HG02678 (cell line): ENCODE results near the gene EIF2S2.

Source experiments
- ATAC-seq: cut with Tn5 transposase; IDR thresholded peaks from one replicate; pipeline ENCODE4 v1.9.1; 2021; ENCODE audit warnings: mild to moderate bottlenecking, moderate library complexity; ENCODE audit not compliant: unreplicated experiment

The EIF2S2 gene

GRCh38 chr20:34089655-34090345, 22.2 kb downstream of the EIF2S2 start:
- ATAC-seq, result no peak

DNA sequence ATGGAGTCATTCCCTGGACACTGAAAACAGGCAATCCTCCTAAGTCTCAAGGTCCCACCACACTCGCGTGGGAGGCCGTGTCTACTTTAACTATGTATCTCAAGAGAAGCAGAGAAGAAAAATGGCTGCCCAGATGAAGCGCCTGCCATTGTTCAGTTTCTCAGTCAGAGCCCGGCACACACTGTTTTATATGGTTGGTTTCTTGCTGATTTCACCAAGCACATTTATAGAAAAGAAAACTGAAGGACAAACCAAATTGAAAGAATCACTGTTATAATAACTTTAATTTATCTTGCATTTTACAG, 22.9 kb downstream of the EIF2S2 start:
- no peak for ATAC-seq

- ATAC-seq, result no peak
Measured at GRCh38 chr20:34088305-34089174, 23.5 kb downstream of the EIF2S2 start.

DNA sequence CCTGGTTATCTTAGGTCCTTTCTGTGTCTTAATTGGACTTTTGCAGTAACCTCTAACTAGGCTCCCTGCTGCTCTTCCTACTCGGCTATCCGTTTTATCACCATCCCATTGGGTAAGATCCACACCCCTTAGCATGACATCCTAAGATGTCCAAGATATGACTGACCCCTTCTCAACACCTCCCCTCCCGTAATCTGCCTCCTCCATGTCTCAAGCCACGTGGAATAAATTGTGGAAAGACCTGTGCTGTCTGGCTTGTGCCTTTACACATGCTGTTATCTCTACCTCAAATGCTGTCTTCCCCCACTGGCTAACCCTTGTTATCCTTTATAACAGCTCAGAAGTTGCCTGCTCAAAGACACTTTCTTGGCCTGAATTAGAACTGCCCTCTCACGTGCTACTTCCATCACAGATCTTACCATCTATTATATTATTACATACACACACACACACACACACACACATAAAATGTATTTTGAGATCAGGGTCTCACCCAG, 26.5 kb downstream of the EIF2S2 start:
- no peak for ATAC-seq

GRCh38 chr20:34084227-34084923, 27.7 kb downstream of the EIF2S2 start:
- no peak for ATAC-seq

- no peak for ATAC-seq
Measured at GRCh38 chr20:34083781-34084180, 28.3 kb downstream of the EIF2S2 start.

GRCh38 chr20:34083137-34083536, 28.9 kb downstream of the EIF2S2 start:
- ATAC-seq, result no peak

DNA sequence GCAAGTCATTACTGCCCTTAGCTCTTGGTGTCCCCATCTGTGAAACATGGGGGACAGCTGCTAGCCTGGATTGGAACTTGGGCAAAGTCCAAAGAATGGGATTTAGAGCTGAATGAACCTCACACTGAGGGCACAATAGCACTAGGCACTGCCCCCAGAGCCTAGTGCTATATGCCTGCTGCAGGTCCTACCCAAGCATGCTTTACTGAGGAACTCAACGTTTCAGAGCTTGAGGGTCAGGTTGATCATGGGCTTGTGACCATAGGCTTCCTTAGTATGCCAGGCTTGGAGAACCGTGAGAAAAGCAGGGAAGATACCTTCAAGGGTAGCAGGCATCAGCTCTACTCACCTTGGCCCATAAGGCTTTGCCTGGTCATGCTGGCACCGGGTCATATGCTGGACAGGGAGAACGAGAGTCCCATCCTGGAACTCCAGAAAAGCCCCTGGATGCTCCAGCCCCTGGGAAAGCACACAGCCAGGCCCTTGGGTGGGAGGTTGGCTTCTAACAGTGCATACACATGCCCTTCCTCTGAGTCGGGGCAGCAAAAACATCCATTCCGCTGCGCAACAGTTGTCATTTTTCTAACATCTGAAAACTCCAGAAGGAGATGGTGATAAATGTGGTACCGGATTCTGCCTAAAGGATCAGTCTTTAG, 29.7 kb downstream of the EIF2S2 start:
- no peak for ATAC-seq

- no peak for ATAC-seq
Measured at GRCh38 chr20:34079818-34080217, 32.2 kb downstream of the EIF2S2 start.

GRCh38 chr20:34078540-34078939, 33.5 kb downstream of the EIF2S2 start:
- no peak for ATAC-seq

DNA sequence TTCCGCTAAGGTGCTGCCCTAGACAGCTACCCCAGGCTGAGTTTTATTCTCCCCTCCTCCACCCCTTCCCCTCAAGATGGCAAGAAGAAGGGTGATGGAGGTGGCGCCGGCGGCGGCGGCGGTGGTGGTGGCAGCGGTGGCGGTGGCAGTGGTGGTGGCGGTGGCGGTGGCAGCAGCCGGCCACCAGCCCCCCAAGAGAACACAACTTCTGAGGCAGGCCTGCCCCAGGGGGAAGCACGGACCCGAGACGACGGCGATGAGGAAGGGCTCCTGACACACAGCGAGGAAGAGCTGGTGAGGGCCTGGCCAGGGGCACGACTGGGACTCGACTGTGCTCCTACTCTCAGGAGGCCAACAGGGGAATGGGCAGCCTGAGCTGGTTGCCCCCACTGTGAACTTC, 35.1 kb downstream of the EIF2S2 start:
- ATAC-seq, result no peak

GRCh38 chr20:34075647-34076046, 36.4 kb downstream of the EIF2S2 start:
- ATAC-seq, result no peak

DNA sequence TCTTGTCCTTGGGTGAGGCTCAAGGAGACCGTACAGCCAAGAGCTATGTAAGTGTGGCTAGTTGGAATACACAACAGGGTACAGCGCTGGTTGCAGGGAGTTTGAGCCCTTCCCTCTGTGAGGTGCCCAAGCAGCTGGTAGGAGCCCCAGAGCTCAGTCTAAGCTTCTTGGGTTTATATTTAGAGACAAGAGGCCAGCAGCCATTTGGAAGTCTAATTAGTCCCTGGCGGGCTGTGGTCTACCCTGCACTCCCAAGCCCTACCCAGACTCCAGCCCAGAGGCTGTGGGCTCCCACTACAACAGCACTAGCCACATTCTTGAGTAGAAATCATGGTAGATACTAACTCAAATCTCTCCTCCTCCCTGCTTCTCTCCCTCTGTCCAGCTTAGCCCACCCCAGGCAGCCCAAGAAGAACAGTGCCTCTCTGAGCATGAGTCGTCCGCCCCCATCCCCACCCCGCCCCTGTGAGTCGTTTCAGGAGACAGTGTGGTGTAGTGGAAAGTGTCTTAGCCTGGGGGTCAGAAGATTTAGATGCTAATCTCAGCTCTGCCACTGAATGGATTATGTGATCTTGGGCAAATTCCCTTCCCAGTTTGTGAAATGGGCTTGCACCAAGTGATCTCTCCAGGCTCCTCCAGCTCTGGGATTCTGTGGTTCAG, 37.8 kb downstream of the EIF2S2 start:
- ATAC-seq, result no peak

DNA sequence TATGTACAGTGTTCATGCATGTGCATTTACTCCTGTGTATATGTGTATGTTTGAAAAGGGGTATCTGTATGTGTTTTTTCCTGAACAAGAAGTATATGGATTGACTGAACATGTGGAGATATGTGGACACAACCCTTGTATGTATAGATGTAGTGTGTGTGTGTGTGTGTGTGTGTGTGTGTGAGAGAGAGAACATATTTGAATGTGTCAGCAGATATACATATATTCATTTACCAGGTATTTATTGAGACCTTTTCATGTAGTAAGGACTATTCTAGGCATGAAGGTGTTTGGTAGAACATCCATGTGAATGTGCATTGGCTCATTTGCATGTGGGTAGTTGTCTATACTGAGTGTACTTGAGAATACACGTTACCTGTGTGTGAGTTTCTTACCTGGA, 39.3 kb downstream of the EIF2S2 start:
- ATAC-seq, result no peak

- no peak for ATAC-seq
Measured at GRCh38 chr20:34072076-34072475, 40.0 kb downstream of the EIF2S2 start.

DNA sequence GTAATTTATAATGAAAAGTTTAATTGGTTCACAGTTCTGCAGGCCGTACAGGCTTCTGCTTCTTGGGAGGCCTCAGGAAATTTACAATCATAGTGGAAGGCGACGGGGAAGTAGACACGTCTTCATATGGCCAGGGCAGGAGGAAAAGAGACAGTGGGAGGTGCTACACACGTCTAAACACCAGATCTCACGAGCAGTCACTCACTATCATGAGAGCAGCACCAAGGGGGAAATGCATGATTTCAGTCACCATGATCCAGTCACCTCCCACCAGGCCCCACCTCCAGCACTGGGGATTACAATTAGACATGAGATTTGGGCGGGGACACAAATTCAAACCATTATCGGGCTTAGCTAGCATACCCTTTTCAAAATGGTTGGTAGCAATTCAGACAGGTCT, 41.2 kb downstream of the EIF2S2 start:
- ATAC-seq, result no peak

DNA sequence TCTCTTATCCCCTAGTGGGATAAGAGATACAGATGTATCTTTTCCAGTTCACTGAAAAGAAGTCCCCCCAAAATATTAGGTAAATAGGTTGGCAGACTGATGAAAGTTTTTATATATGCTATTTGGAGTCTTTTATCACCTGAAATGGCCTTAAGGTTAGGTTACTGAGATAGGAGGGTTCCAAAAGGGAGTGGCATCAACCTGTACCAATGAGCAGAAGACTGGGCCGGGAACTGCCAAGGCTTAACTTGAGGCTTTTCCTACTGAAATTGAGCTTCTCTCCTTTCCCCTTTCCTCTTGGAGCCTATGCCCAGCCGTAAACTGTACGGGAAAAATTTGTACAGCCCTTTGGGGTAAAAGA, 42.0 kb downstream of the EIF2S2 start:
- no peak for ATAC-seq

GRCh38 chr20:34069341-34070078, 42.5 kb downstream of the EIF2S2 start:
- no peak for ATAC-seq

DNA sequence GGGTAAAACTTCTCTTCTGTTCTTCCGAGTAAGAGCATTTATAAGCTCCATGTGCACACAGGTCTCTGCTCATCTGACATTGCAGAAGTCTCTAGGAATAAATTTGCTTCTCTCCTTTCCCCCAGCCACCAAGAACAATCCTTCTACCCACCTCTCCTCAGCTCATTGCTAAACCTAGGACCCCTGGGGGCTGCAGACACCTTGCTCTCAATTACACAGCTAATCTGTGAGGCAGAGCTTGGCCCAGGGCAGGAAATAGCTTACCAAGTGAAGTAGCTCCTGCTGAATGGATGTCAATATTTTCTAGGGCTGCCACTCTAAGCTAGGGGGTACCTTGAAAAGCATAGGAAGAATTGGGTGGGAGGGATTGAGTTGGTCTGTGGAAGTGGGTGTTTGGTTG, 44.0 kb downstream of the EIF2S2 start:
- no peak for ATAC-seq

- ATAC-seq, result no peak
Measured at GRCh38 chr20:34066476-34067090, 45.5 kb downstream of the EIF2S2 start.
